ENCODE data around the gene ATN1.

The ATN1 gene

DNA sequence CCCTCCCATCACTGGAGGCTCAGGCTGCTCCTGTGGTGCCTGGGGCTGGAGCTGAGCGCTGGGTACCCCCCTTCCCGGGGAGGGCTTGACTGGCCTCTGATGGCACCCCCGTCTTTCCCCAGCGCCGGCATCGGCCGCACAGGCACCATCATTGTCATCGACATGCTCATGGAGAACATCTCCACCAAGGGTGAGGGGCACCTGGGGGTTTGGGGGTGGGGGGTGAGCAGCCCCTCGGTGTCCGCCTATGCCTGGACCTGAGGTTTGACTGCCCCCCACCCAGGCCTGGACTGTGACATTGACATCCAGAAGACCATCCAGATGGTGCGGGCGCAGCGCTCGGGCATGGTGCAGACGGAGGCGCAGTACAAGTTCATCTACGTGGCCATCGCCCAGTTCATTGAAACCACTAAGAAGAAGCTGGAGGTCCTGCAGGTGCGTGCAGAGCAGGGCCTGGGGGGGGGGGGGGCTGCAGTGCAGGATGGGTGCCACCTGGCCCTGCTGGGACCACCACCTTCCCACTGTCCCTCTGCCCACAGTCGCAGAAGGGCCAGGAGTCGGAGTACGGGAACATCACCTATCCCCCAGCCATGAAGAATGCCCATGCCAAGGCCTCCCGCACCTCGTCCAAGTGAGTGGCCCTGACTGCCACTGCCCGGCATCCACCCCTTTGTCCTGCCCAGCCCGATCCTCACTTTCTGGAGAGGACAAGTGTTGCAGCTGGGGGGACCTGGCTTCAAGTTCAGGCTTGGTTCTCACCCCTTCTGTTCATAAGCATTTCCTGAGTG, 32.2 kb downstream of the ATN1 start:
- FAIRE-seq: no peak

DNA sequence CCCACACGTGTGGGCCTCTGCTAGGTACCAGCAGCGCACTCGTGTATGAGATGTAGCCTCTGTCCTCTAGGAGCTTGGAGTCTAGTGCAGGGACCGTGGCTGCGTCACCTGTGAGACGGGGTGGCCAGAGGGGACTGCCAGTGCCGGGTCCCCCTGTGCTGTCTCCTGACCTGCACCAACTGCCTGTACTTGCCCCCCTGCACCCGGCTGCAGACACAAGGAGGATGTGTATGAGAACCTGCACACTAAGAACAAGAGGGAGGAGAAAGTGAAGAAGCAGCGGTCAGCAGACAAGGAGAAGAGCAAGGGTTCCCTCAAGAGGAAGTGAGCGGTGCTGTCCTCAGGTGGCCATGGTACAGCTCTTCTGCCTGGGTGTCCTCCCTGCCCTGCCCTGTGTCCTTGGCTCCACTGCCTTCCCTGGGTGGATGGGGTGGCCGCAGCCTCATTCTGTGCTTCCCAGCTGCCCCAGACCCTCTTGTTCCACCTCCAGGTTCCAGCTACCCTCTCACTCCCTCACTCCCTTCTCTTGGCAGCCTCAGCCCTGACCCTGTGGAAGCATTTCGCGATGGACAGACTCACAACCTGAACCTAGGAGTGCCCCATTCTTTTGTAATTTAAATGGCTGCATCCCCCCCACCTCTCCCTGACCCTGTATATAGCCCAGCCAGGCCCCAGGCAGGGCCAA, 33.0 kb downstream of the ATN1 start:
- FAIRE-seq: no peak

- FAIRE-seq: no peak
Measured at GRCh38 chr12:6961278-6961694, 33.5 kb downstream of the ATN1 start.

GRCh38 chr12:6961695-6962284, 34.0 kb downstream of the ATN1 start:
- no peak for FAIRE-seq

GRCh38 chr12:6962285-6963015, 34.7 kb downstream of the ATN1 start:
- FAIRE-seq: no peak

DNA sequence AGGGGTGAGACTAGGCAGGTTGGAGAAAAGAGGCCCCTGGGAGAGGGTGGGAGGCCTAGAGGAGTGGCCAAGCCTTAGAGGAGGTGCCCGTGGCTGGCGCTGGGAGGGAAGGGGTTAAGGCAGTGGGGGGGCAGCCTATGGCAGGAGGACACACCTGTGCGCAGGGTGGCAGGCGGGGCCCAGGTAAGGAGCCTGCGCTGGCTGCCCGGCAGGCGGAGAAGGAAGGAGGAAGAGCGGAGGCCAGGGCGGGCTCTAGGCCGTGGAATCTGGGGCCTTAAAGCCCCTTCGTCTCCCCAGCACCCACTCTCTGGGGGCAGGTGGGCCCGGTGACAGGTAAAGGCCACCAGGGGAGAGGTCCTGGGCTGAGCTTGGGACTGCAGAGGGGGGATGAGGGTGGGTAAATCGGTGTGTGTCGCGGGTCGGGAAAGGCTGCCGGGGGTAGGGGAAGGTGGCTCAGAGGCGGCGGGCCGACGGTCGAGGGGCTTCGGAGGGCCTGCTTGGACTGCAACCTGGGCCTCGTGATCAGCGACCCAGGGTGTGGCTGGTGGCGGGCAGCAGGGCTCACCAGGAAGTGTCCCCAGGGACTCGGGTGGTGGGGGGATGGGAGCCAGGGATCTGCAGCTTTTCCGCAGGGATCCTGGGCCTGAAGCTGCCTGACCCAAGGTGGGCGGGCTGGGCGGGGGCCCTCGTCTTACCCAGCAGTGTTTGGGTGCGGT, 35.4 kb downstream of the ATN1 start:
- no peak for FAIRE-seq

DNA sequence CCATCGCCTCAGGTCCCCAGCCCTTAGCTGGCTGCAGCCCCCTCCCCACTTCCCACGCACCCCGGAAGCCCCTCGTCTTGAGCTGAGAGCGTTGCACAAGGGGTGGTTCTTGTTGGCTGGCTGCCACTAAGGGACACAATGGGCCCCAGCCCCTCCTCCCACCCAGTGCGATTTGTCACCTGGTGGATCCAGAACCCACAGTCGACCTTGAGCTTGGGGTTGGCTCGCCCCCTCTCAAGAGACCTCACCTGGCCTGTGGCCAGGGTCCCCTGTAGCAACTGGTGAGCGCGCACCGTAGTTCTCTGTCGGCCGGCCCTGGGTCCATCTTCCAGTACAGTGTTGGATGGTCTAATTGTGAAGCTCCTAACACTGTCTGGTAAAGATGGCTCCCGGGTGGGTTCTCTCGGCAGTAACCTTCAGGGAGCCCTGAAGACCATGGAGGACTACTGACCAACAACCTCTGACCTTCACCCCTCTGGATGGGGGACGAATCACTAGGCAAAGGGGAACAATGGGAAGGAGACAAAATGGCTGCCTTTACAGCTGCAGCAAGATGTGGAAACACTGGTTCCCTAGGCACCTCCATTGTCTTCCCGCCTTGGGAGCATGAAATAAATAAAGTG, 36.1 kb downstream of the ATN1 start:
- FAIRE-seq: no peak

GRCh38 chr12:6964605-6965025, 36.9 kb downstream of the ATN1 start:
- FAIRE-seq: no peak

GRCh38 chr12:6965026-6965661, 37.4 kb downstream of the ATN1 start:
- FAIRE-seq: no peak

GRCh38 chr12:6965714-6966113, 38.0 kb downstream of the ATN1 start:
- FAIRE-seq: no peak

GRCh38 chr12:6966351-6966750, 38.6 kb downstream of the ATN1 start:
- FAIRE-seq: no peak

- FAIRE-seq: no peak
Measured at GRCh38 chr12:6967651-6968100, 39.9 kb downstream of the ATN1 start.

DNA sequence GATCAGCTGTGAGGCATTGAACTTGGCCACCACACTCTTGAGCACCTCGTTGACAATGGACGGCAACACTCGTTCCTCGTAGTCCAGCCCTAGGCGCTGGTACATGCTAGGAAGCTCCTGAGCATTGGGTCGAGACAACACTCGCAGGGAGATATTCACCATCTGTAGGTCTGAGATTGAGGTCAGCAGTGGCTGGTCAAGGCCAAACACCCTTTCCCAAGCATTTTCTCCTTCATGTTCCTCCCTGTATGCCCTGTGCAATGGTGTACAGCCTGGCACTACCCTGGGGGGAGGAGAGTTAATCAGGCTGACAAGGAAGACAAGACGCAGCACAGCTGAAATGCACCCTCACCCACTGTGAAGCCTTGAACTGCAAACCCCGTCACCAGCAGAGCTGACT, 40.7 kb downstream of the ATN1 start:
- no peak for FAIRE-seq

DNA sequence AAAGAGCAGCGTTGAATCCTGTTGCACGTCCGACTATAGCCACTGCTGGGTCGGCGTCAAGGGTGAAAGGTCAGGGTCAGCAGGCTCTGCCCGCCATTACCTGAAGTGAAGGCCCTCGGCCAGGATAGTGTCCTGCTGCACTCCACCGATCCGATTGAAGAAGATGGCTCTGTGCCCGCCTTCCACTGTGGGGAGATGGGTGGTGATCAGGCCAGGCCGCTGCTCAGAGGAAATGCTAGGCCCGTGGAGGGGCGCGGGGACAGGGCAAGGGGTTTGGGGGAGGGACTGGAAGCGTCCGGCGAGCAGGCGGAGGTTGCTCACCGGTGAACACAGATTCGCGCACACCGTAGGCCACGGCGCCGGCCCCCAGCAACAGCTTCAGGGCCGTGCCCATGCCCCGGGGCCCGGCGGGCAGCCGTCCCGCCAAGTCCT, 42.4 kb downstream of the ATN1 start:
- FAIRE-seq: no peak

GRCh38 chr12:6974180-6974579, 46.4 kb downstream of the ATN1 start:
- no peak for FAIRE-seq

DNA sequence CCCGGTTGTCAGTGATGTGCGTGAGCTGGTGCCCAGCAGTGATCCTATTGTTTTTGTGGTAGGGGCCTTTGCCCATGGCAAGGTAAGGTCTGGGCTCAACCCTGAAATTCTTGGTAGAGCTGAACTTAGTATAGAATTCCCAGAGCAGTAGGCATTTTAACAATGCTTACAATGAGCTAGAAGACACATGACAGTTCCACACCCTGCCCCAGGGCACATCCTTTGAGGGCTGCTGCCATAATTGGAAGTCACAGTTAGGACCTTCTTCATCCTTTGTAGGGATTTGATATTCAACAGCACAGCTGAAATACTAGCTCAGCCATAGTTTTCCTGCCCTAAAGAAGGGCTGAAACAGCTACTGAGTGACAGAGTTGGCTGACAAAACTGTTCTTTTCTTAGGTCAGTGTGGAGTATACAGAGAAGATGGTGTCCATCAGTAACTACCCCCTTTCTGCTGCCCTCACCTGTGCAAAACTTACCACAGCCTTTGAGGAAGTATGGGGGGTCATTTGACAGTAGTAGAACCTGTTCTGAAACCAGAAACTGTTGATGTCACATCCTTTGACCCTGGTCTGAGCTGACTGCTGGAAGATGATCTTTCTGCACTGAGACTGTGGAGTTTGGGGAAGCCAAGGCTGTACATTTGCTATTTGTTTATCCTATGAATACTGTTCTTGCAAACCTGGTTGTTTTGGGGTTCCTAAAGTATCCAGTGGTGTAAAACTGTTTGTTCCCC, 47.7 kb downstream of the ATN1 start:
- no peak for FAIRE-seq

- FAIRE-seq: no peak
Measured at GRCh38 chr12:6977653-6978052, 49.9 kb downstream of the ATN1 start.

GRCh38 chr12:6978188-6978587, 50.4 kb downstream of the ATN1 start:
- FAIRE-seq: no peak

DNA sequence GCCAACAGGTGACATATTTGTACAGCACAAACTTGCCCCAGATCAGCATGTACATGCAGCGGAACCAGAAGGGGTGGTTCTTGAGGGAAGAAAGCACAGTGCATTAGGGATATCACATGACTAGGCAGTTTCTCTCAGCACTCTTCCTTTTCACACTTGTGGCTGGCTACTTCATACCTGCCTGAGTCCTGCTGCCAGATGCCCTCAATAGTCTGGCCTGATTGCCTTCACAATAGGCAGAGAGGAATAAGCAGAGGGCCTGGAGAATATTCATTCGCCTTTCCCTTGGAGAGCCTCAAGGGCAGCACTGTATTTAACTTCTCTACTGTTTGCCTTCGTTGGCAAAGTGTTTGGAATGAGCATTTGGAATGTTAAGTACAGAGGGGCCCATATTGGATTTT, 50.9 kb downstream of the ATN1 start:
- FAIRE-seq: no peak

- FAIRE-seq: no peak
Measured at GRCh38 chr12:6979021-6979420, 51.3 kb downstream of the ATN1 start.

DNA sequence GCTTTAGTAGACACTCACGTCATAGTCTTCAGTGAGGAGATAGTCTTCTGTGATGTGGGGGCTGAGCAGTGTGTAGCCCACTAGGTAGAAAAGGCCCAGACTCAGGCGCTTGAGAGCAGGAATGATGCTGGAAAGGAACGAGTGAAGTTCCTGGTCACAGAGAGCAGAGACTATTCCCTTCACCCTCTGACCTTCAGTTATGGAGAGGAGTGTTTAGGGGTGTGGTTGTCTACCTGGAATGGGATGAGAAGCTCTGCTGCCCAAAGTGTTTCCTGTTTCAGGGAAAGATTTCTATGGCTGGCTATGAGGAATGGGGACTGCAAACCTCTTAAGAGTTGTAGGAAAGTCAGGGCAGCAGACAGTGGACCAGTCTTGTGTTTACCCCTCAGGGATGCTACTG, 51.7 kb downstream of the ATN1 start:
- FAIRE-seq: no peak
